ENCODE data around the gene BBS9.
"Not testable (repeated sequence)": the region's sequence is repeated elsewhere in the genome, so short reads cannot be mapped to it uniquely, and the experiment has no call there.

Gene BBS9

DNA sequence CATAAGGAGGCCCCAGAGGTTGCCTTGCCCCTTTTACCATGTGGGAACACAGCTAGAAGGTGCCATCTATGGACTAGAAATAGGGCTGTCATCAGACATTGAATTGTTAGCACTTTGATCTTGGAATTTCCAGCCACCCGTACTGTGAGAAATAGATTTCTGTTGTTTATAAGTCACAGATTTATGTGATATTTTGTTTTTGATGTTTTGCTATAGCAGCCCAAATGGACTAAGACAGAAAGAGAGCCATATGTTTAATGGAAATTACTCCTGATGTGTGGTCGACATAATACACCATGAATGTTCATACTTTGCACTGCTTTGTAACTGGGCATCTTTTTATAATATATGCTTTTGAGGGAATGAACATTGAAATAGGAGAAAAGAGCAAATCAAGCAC is 302.2 kb downstream of the BBS9 start:
- DNase-seq (ENCODE audit: low read depth) = no peak

DNA sequence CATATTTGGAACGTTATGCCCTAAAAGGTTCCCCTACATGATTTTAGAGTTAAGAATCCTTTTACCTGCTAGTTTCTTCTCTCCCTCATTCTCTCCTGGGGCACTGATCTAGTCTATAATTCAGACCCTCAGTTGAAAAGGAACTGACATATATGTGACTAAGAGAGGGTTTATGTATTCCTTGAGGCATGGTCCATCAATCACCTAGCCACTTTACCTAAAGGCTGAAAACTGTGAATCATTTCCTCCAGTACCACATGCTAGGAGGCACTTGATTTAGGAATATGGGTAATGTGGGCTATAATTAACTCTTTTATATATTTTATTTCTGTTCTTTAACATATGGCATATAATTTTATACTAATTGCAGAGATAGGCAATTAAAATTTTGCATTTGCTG is 303.5 kb downstream of the BBS9 start:
- no peak for DNase-seq (ENCODE audit: low read depth)

DNA sequence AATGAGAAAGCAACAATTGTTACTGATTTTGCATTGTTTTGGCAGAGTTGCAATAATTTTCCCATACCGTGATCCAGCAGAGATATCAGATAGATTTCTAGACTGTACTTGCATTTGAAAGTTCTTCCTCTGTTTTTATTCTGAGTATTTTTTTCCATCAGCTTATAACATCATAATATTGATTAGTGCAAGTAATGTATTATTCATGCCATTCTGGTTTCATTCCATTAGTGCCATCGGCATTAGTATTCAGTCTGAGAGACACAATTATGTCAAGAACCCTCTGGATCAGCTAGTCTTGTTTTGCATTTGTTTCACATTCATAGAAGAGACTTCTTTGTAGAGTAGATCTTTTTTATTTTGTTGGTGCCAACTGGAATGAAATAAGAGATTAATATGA is 304.0 kb downstream of the BBS9 start:
- DNase-seq (ENCODE audit: low read depth) = no peak

DNA sequence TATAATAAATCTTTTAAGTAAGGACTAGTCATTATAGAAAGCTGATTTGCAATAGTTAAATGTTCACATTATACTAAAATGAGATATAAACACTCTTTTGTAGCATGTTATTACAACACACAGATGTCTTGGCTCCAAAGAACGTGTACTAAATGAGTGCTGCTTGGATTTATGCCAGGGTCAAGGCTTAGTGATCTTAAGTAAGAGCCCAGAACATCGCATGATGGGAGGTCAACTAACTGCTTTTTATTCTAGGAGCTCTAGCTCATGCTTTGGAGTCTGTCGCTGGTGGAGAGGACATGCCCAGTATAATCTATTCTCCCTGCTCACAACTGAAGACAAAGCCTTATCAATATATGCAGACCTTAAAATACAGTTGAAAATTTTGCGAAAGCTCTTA is 315.1 kb downstream of the BBS9 start:
- no peak for DNase-seq (ENCODE audit: low read depth)

DNA sequence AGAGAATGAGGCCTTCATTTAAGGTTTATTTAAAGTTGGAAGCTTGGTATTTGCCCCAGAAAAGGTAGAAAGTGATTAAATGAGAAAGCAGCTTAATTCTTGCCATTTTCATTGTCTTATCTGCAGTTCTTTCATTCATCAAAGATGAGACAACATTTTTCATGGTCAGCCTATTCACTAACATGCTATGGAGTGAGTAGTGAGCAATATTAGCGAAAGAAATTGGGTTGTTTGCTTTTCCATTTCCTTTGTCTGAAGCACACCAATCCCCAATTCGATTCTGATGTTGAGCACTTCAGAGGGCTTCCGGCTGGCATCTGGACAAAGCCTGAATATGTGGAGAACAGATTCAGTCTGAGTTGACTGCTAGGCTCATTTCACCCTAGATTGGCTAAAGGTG is 317.2 kb downstream of the BBS9 start:
- no peak for DNase-seq (ENCODE audit: low read depth)

DNA sequence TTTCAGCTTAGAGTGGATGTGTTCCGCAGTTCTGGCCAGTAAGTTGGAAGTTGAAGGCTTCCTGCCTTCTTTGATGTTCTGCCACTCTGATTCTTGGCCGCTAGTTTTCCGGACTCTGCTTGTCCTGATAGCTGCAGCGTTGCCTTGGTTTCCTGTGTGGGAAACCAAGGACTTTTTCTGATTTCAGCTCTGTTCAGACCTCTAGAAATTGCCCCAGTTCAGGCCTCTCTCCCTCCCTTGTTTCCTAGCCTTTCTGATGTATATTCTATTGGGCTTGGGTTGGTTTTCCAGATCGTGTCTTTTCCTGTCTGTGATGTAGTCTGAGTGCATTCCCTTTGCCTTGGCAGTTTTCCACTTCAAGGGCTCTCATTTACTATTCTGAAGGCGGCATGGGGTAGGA is 318.7 kb downstream of the BBS9 start:
- no peak for DNase-seq (ENCODE audit: low read depth)

DNA sequence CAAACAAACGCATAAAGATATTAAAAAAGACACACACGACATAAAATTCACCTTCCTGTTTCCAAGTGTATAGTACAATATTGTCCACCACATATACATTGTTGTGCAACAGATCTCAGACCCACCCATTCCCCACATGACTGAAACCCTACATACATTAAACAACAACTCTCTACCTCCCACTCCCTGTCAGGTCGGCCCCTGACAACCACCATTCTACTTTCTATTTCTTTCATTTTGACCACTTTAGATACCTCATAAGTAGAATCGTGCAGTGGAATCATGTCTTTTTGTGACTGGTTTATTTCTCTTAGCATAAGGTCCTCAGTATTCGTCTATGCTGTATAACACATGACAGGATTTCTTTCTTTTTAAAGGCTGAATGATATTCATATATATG is 320.5 kb downstream of the BBS9 start:
- DNase-seq (ENCODE audit: low read depth) = no peak

DNA sequence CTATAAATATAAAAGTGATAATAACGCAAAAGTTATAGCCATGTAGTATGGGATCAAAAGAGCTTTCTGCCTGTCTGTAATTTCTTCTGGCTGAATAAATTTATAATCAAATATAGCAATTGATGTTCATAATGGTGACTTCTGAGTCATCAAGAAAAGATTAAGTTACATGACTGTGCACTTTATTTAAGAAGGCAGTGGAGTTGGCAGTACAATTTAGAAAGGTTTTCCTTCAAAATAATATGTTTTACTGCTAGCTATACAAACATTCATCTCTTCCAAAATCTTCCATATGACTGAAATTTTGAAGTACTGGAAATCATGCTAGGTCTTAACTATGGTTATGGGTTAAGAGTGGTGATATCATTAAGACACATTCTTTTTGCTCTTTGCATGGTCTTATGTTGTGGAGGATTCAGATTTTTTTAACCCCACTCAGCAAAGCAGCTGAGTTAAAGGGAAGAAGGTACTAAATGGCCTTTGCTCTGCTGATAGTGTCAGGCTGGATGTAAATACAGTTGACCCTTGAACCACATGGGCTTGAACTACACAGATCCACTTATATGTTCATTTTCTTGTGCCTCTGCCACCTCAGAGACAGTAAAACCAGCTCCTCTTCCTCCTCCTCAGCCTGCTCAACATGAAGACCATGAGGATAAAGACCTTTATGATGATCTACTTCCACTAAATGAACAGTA is 323.6 kb downstream of the BBS9 start:
- no peak for DNase-seq (ENCODE audit: low read depth)

DNA sequence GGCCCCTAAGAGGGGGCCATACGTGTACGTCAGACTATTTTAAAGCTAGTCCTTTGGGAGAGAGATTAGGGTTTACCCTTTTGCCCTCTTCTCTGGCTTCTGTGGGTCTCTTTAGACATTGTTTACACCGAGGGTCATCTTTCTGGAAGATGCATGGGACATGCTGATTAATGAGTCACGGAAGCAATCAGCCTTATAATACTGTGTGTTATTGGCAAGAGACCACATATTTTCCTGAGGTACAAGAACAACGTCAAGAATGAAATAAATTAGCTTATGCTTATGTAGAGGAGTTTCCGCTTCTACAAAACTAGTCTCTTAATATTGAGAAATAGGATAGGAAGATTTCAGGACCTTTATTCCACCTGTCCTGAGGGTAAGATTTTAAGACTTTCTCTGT is 327.7 kb downstream of the BBS9 start:
- DNase-seq (ENCODE audit: low read depth) = no peak

DNA sequence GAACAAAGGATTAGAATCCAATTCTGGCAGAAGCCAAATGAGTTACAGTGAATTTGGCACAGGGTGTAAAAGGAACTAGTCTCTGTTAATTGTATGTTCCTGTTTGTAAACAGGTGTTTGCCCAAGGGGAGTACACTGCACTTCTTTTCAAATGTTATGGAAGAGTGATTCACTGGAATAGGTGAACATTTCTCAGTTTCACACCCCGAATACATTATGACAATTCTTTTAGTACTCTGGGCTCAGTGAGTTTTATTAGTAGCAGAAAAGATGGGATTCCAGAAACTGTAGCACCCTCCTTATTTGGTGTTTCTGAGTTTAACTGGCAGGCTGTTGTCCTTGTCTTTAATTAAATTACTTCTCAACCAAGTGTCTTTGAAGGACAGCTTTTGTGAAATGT is 329.2 kb downstream of the BBS9 start:
- DNase-seq (ENCODE audit: low read depth) = no peak

DNA sequence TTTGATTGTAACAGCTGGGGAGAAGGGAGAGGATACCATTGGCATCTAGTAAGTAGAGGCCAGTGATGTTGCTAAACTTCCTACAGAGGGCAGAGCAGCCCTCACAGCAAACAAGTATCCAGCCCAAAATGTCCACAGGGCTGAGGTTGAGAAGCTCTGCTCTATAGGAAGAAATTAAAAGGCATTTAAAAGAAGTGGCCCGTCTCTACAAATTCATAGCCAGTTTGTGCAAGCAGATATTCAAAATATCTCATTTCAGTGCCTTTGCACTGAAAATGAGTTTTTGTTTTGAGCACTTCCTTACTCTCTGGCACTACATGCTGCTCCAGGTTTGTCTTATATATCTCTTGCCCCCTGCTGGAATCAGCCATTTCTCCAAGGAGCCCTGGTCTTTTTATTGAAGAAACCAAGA is 330.0 kb downstream of the BBS9 start:
- DNase-seq (ENCODE audit: low read depth) = no peak

DNA sequence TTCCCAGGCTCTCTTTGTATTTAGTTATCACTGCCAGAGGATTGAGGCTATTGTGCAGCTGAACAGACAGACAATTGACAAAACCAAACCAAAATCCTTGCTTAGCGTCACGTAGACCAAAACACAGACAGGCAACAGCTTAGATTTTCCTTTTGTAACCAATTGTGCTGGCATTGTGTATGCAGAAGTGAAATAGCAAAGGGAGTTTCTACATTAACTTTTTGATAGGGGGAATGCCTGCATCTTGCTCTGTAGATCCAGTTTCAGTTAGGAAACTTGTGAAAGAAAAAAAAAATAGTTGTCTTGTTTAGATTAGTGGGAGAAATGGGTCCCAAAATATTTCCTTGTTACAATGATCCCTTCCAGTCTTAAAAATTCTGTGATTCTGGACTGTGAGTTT is 333.8 kb downstream of the BBS9 start:
- no peak for DNase-seq (ENCODE audit: low read depth)

DNA sequence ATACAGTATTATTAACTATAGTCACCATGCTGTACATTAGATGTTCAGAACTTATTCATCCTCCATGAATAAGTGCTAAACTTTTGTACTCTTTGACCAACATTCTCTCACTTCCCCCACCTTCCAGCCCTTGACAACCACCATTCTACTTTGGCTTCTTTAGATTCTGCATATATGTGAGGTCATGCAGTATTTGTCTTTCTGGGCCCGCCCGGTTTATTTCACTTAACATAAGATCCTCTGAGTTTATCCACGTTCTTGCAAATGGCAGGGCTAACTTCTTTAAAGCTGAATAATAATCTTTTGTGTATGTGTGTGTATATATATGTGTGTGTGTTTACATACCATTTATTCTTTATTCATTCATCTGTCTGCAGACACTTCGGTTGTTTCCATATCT is 336.8 kb downstream of the BBS9 start:
- DNase-seq (ENCODE audit: low read depth) = no peak

DNA sequence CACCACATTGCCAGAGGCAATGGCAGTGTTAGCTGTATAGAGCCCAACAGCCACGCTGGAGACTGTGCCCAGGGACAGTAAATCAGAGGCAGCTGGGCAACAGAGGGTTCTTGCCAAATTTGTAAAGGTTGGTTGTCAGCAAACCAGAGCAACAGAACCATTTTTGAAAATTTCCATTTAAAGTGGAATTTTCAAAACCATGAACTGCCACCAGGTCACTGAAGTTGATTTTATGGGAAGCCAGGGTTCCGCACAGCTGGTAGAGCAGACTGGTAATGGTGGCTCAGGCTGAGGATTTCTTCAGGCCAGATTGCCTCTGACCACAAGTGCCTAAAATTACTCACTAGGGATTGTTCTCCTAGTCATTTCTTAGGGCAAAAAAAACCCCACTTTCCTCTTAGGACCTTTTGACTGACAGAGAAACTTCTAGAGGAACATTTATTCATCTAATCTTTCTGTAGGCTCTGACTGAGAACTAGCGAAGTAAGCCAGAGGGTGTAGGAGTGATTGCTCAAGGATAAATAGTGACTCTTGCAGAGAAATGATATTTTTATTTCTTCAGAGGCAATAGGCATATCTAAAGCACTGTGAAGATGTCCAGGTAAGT is 342.4 kb downstream of the BBS9 start:
- no peak for DNase-seq (ENCODE audit: low read depth)

DNA sequence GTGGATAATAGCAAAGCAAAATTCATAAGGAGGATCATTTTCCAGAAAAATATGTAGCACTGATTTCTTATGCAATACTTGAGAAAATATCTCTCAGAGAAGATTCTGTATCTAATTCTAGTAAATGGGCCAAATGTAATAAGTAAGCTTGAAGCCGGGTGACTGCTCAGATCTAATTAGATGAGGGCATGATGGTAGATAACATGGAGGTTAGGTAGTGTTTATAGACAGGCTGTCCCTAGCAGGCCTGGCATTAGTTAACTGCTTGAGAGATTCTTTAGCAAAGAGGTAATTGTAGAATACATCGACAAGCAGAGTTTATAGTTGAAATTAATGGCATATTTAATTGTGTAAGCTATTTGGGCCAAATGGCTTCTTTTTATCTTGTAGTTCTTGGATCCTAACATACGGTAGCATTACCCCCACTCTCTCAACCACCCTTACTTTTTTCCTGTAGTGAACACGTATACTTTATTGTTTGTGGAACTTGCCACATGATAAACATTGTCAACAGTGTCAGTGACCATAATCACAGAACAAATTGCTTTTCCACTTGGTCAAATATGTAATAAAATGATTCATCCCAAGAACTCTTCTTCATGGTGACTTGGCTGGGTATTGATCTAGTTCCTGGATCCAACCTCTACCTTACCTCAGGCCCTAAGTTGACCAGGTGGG is 343.1 kb downstream of the BBS9 start:
- no peak for DNase-seq (ENCODE audit: low read depth)

DNA sequence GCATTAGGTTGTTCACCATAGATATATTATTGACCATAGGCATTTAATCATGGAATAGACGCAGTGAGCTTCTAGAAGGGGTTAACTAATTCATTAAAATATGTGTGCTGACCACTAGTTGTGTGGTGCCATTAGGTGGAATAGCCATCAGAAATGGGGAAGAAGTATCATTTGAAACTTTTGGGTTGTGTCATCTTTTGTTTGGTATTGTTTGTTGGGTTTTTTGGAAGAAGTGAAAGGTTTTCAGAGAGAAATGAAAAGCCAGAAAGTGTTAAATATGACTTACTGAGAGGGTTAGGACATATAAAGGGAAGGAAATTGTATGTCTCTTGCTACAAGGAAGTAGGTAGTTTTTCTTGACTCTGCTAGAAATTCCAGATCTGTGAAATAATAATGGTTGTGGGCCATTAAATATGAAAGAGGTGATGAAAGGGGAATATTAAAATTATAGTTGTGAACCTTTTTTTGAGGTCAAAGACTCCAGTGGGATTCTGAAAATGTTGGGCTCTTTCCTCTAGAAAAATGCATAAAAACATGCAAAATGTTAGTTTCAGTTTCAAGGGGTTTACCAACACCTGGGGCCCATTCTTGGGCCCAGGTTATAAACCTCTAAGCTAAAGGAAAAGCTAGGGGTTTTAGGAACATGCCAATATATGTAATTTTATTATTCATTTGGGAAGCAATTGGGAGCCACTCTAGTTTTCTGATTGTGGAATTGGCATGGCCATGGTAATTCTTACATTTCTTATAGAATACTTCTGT is 348.5 kb downstream of the BBS9 start:
- DNase-seq (ENCODE audit: low read depth) = no peak

DNA sequence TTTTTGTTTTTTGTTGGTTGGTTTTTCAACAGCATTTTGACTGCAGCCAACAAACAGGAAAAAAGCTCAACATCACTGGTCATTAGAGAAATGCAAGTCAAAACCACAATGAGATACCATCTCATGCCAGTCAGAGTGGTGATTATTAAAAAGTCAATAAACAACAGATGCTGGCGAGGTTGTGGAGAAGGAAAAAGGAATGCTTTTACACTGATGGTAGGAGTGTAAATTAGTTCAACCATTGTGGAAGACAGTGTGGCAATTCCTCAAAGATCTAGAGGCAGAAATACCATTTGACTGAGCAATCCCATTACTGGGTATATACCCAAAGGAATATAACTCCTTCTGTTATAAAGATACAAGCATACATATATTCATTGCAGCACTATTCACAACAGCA is 355.1 kb downstream of the BBS9 start:
- not testable (repeated sequence) for DNase-seq (ENCODE audit: low read depth)

DNA sequence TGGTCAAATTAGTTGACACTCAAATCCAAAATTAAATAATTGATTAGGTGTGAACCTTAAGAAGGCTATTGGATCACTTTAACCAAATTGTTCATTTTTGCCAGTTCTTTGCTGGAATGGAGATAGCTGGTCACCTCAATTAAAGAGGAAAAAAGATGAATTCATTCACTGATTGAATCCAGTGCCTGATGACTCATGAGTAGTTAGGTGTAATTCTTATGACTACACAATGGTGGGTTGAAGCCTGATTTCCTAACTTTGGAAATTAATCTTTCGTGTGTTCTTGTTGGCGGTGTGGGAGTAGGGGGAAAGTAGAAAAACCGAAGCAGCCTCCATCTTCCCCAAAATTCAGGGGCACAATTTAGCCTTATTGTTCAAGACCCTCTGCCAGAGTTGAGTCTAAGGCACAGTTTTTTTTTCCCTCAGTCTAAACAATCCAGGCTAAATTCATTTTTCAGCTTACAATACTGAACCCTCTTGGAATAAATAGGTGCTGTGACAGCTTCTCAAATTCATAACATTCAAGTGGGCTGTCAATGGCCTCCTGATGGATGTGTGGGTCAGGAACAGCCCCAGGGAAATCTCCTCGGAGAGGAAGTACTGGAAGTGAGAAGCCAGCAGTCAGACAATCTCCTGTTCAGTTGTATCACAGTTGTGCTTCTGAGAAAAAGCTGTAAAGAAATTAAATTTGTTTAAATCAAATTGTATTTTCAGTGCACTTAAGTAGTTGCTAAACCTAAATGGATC is 356.6 kb downstream of the BBS9 start:
- no peak for DNase-seq (ENCODE audit: low read depth)

DNA sequence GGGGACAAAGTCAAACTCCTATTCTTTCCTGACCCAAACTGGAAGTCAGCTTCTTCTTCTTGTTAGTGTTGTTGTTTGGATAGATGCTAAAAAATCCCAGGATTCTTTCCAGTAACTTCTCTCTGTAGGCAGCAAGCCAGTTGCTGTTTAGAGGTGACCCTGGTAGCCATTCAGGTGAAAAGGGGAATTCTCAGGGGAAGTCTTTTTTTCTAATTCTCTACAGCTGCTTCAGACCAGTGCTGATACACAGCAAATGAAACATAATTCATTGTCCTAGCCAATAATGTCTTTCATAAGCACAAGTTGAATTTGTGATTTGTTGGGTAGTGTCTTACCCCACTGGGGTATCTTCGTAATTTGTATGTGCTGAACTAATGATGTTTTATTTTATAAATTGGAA is 357.3 kb downstream of the BBS9 start:
- DNase-seq (ENCODE audit: low read depth) = no peak

DNA sequence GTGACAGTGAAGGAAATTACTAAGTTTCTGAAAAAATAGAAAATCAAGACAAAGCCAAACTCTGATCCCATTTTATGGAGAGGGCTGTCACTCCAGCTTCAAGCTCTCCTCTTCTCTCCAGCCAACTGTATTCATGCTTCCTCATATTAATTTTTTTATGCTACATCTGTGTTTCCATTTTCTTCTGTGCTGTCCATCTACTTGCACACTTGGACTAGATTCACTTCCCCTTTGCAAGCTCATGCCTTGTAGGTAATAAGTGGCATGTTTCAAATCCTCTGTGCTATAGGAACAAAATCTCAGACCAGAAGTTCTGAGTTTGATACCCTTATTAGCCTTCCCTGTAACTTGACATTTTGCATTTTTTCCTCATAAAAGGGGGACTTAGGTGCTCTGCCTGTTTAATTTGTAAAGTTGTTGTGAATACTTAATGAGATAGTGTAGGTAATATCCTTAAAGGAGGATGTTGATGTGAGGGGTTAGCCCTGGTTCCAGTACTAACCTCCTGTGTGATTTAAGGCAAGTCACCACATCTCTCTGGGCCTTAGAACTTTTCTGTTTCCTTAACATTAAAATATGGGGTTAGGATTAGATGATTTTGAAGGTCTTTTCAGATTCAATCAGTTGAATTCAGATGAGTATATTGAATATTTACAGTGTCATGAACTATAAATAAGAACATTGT is 358.8 kb downstream of the BBS9 start:
- no peak for DNase-seq (ENCODE audit: low read depth)

DNA sequence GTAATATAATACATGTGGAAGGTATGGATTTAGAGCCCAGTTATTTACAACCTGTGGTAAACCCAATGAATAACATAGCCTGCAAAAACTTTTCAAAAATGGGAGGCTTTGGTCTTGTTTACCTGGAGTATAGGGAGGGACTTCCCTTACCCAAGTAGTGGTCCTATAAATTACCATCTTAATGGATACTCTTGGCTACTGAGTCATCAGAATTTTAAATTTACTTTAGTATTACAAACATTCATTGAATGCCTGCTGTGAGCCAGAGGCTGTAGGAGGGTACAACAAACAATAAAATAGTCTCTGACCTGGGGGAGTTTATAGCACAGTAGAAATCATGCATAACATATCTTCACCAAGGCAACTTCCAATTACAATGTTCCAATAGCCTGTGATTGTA is 365.1 kb downstream of the BBS9 start:
- no peak for DNase-seq (ENCODE audit: low read depth)

DNA sequence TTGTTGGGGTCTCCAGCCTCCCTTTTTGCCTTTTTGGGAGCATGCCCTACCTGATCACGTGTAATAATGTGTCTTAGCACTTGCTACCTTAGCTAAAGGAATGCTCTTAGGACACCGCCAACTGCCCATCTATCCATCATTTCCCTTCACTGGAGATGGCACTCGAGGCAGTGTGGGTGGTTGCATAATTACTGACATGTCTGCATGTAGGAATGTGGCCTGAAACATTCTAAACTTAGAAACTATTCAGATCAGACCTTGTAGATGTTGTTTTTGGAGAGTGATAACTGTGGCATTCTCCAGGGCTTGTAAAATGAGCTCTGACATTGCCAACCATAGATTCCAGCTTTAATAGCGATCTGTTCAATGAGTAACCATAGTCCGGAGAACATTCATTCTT is 365.8 kb downstream of the BBS9 start:
- DNase-seq (ENCODE audit: low read depth) = no peak
